T-cell (primary cell): ENCODE data around the gene YPEL3. TPM values are rescaled to one million over a fixed set of nuclear protein-coding genes. Genes with fewer than 3 reads are reported as not detected.
"Not testable (repeated sequence)": the region's sequence is repeated elsewhere in the genome, so short reads cannot be mapped to it uniquely, and the experiment has no call there.

ENCODE experiments used
- ATAC-seq, 4 experiments: fragments of 200-7000 bp in 3 of 4; fragments of 150-1000 bp in 1 of 4; cut with Tn5 transposase; replicated peaks in 1 of 4; 1 replicate in 3 of 4; 2 replicates in 1 of 4; pipeline ENCODE4 v1.10.0; 2021; ENCODE audit warnings: moderate library complexity in 3 of 4, mild to moderate bottlenecking in 2 of 4, moderate number of reproducible peaks in 1 of 4
- CTCF ChIA-PET, 2 donors: fragments of 300-600 bp; sonication (Branson Sonifier 250); formaldehyde crosslinking; loops; one replicate each; lab custom pipeline; 2022; ENCODE audit warnings: antibody characterized with exemption in 2 of 2; lab: Charles Lee
- POLR2A ChIA-PET, 2 donors: fragments of 300-600 bp; sonication (Branson Sonifier 250); formaldehyde crosslinking; loops; one replicate each; lab custom pipeline; 2022; ENCODE audit warnings: antibody characterized with exemption in 2 of 2; lab: Charles Lee
- DNase-seq, 35 experiments: peaks; one replicate each; pipeline versions ENCODE4 v3.0.0 to v3.0.0-alpha.2; 2013 to 2023
- H3K27ac ChIP-seq: one replicate; pipeline ENCODE4 v1.5.1; 2013; ENCODE audit warnings: low read length
- H3K27me3 ChIP-seq, 2 experiments: replicated peaks in 1 of 2; 1 replicate in 1 of 2; 2 replicates in 1 of 2; pipeline versions ENCODE4 v1.6.1 to v1.7.0; 2013; ENCODE audit warnings: low read length in 1 of 2, mixed read lengths in 1 of 2; ENCODE audit not compliant: control insufficient read depth in 2 of 2, insufficient read depth in 2 of 2; ENCODE audit errors: extremely low read depth in 1 of 2
- H3K36me3 ChIP-seq, 2 donors: 1 replicate in 1 of 2; 2 replicates in 1 of 2; pipeline versions ENCODE4 v1.6.1 to v1.7.0; 2013; ENCODE audit warnings: low read length in 1 of 2; ENCODE audit not compliant: control insufficient read depth in 2 of 2, insufficient read depth in 1 of 2; ENCODE audit errors: extremely low read depth in 1 of 2
- H3K4me1 ChIP-seq, 2 experiments: 1 replicate in 1 of 2; 2 replicates in 1 of 2; pipeline versions ENCODE4 v1.6.1 to v1.7.0; 2013; ENCODE audit warnings: low read length in 2 of 2, mixed read lengths in 1 of 2; ENCODE audit not compliant: insufficient read depth in 2 of 2, control insufficient read depth in 1 of 2; ENCODE audit errors: extremely low read depth in 1 of 2
- H3K4me3 ChIP-seq, 2 donors: 1 replicate in 1 of 2; 2 replicates in 1 of 2; pipeline versions ENCODE4 v1.5.1 to v1.7.0; 2013; ENCODE audit warnings: mild to moderate bottlenecking in 2 of 2, low read length in 1 of 2, moderate library complexity in 1 of 2; ENCODE audit not compliant: control insufficient read depth in 1 of 2; ENCODE audit errors: extremely low read depth in 1 of 2
- H3K9me3 ChIP-seq: 2 replicates; pipeline ENCODE4 v1.7.0; 2013
- H3K27ac Mint-ChIP-seq, 2 donors: one replicate each; pipeline ENCODE4 v1.8.0; 2020 to 2021; ENCODE audit warnings: mild to moderate bottlenecking in 2 of 2, mixed read lengths in 2 of 2
- H3K27me3 Mint-ChIP-seq, 2 donors: one replicate each; pipeline ENCODE4 v1.8.0; 2021 to 2022; ENCODE audit warnings: mixed read lengths in 2 of 2
- H3K36me3 Mint-ChIP-seq: one replicate; pipeline ENCODE4 v1.8.0; 2021; ENCODE audit warnings: mixed read lengths
- H3K4me1 Mint-ChIP-seq, 3 donors: one replicate each; pipeline ENCODE4 v1.8.0; 2020 to 2022; ENCODE audit warnings: mixed read lengths in 3 of 3, mild to moderate bottlenecking in 1 of 3
- H3K4me3 Mint-ChIP-seq, 3 donors: one replicate each; pipeline ENCODE4 v1.8.0; 2020 to 2022; ENCODE audit warnings: mild to moderate bottlenecking in 3 of 3, mixed read lengths in 3 of 3, moderate library complexity in 3 of 3
- H3K9me3 Mint-ChIP-seq, 3 donors: one replicate each; pipeline ENCODE4 v1.8.0; 2020 to 2022; ENCODE audit warnings: mixed read lengths in 3 of 3
- WGBS: methylation state at CpG from one replicate; pipeline ENCODE4 v1.1.5; 2013; ENCODE audit warnings: missing lambda C conversion rate; ENCODE audit not compliant: insufficient coverage; 5-methylcytosine and 5-hydroxymethylcytosine counted together
- total RNA-seq, 35 experiments: library from RNA in 6 of 35; stranded (reverse) in 6 of 35; fragments of 120-200 nt in 1 of 35; gene quantifications; one replicate each; pipeline versions ENCODE4 v1.2.1 to v1.2.4 and lab custom pipeline; 2013 to 2026

Gene YPEL3
- total RNA-seq, 5 donors from 2014 or later (not counting 1 experiment from before 2014, with no cell fraction given): 105 to 277 (median 226) TPM

GRCh38 chr16:30131869-30132475 lies 36.0 kb upstream of the YPEL3 start:
- POLR2A ChIA-PET: no interaction called here
- H3K4me3 Mint-ChIP-seq: no peak overlapping the region
- no peak for ATAC-seq

GRCh38 chr16:30127993-30128392 lies 32.0 kb upstream of the YPEL3 start:
- Mint-ChIP-seq H3K36me3 (no peaks in the 10 kb centered on the region), H3K4me3 (no peak overlapping the region), H3K9me3 (no peaks in the 10 kb centered on the region), H3K27ac (no peak overlapping the region), H3K4me1 (peaks cover 0 to 8% (median 6%) of the 10 kb centered on the region in 3 donors), H3K27me3 (no peaks in the 10 kb centered on the region)
- no peak overlapping the region for H3K4me3 ChIP-seq
- DNase-seq: no peak
- H3K4me1 ChIP-seq: peaks cover 2 to 13% of the 10 kb centered on the region in 2 experiments
- WGBS: 80% methylated on average over 1 of the region's 1 CpG
- ChIA-PET POLR2A (no interaction called here), CTCF (no interaction called here)
- H3K36me3 ChIP-seq: no peaks in the 10 kb centered on the region
- no peak for ATAC-seq
- no peak overlapping the region for H3K27ac ChIP-seq
- H3K27me3 ChIP-seq: no peaks in the 10 kb centered on the region
- no peaks in the 10 kb centered on the region for H3K9me3 ChIP-seq

More at GRCh38 chr16:30131869-30132475, 36.0 kb upstream of the YPEL3 start:
- Histone ChIP-seq H3K9me3 (no peaks in the 10 kb centered on the region), H3K4me3 (no peak overlapping the region), H3K27ac (no peak overlapping the region), H3K27me3 (no peaks in the 10 kb centered on the region), H3K4me1 (peaks cover 0 to 7% of the 10 kb centered on the region in 2 experiments), H3K36me3 (no peaks in the 10 kb centered on the region)
- no peaks in the 10 kb centered on the region for H3K9me3 Mint-ChIP-seq
- peak overlapping the region in 1 of 2 donors; percentile 19 for H3K27ac Mint-ChIP-seq
- CTCF ChIA-PET: no interaction called here
- no peak for DNase-seq
- H3K4me1 Mint-ChIP-seq: peaks cover 0 to 8% (median 4%) of the 10 kb centered on the region in 3 donors
- no peaks in the 10 kb centered on the region for H3K27me3 Mint-ChIP-seq
- H3K36me3 Mint-ChIP-seq: no peaks in the 10 kb centered on the region
- 100% methylated on average over 2 of the region's 4 CpGs for WGBS

DNA sequence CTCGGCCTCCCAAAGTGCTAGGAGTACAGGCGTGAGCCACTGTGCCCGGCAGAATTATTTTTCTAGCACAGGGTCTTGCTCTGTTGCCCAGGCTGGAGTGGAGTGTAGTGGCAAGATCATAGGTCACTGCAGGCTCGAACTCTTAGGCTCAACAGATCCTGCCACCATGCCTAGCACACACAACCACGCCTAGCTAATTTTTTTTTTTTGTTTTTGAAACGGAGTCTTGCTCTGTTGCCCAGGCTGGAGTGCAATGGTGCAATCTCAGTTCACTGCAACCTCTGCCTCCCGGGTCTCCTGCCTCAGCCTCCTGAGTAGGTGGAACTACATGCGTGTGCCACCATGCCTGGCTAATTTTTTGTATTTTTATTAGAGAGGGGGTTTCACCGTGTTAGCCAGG lies 29.7 kb upstream of the YPEL3 start:
- H3K9me3 Mint-ChIP-seq, ATAC-seq, H3K36me3 ChIP-seq, H3K27ac ChIP-seq, H3K27ac Mint-ChIP-seq, H3K4me3 ChIP-seq, H3K27me3 Mint-ChIP-seq, H3K36me3 Mint-ChIP-seq, H3K9me3 ChIP-seq, DNase-seq, CTCF ChIA-PET, H3K27me3 ChIP-seq, H3K4me3 Mint-ChIP-seq: not testable (repeated sequence)
- WGBS: 100% methylated on average over 2 of the region's 9 CpGs
- H3K4me1 Mint-ChIP-seq: peaks cover 16 to 19% (median 18%) of the 10 kb centered on the region in 3 donors
- peaks cover 5 to 26% of the 10 kb centered on the region in 2 experiments for H3K4me1 ChIP-seq
- POLR2A ChIA-PET: interaction anchor here in 1 of 2 donors (0.7 kb wide), 1 partner anchor 8 kb away, joined by 9 read pairs; no protein-coding TSS in a partner anchor

GRCh38 chr16:30124985-30125379 lies 29.0 kb upstream of the YPEL3 start:
- CTCF ChIA-PET: no interaction called here
- H3K36me3 ChIP-seq: peaks cover 0 to 4% of the 10 kb centered on the region in 2 donors
- no peaks in the 10 kb centered on the region for H3K27me3 ChIP-seq
- Mint-ChIP-seq H3K27me3 (no peaks in the 10 kb centered on the region), H3K4me1 (peaks cover 19 to 25% (median 20%) of the 10 kb centered on the region in 3 donors), H3K4me3 (no peak overlapping the region), H3K36me3 (peaks cover 4% of the 10 kb centered on the region), H3K27ac (no peak overlapping the region), H3K9me3 (no peaks in the 10 kb centered on the region)
- ATAC-seq: no peak
- DNase-seq: no peak
- POLR2A ChIA-PET: interaction anchor here in 1 of 2 donors (0.7 kb wide), 1 partner anchor 8 kb away, joined by 9 read pairs; no protein-coding TSS in a partner anchor
- H3K27ac ChIP-seq: no peak overlapping the region
- H3K4me3 ChIP-seq: no peak overlapping the region
- no peaks in the 10 kb centered on the region for H3K9me3 ChIP-seq
- H3K4me1 ChIP-seq: peaks cover 9 to 30% of the 10 kb centered on the region in 2 experiments
- no CpG with 5 or more reads among the region's 4 CpGs for WGBS

DNA sequence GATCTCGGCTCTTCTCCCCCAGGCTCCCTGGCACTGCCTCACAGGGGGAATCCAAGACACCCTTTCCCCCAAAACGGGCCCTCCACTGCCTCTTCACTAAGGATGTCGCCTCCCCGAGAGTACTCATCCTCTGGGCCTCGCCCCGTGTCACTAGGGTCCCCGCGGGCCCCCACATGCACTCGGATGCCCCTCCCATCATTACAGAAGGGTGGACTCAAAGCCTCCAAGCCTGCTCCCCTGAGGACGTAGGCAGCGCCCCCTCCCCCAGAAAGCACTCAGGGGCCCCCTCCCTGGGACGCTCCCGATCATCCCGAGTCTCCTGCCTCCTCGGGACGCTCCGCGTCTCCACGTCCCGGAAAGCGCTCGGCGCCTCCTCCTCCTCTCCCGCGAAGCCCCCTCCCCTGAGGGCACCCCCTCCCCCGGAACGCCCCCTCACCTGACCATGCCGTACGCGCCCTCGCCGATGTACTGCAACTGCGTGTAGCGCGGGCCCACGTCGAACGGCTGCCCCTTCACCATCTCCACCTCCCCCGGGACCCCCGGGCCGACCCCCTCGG lies 26.7 kb upstream of the YPEL3 start:
- peak; percentile 28 to 43 (median 34) for ATAC-seq
- WGBS: 0% methylated on average over 17 of the region's 42 CpGs
- CTCF ChIA-PET: interaction anchor here in 1 of 2 donors (0.8 kb wide), 1 partner anchor 32 kb away, joined by 3 read pairs; no protein-coding TSS in a partner anchor

DNA sequence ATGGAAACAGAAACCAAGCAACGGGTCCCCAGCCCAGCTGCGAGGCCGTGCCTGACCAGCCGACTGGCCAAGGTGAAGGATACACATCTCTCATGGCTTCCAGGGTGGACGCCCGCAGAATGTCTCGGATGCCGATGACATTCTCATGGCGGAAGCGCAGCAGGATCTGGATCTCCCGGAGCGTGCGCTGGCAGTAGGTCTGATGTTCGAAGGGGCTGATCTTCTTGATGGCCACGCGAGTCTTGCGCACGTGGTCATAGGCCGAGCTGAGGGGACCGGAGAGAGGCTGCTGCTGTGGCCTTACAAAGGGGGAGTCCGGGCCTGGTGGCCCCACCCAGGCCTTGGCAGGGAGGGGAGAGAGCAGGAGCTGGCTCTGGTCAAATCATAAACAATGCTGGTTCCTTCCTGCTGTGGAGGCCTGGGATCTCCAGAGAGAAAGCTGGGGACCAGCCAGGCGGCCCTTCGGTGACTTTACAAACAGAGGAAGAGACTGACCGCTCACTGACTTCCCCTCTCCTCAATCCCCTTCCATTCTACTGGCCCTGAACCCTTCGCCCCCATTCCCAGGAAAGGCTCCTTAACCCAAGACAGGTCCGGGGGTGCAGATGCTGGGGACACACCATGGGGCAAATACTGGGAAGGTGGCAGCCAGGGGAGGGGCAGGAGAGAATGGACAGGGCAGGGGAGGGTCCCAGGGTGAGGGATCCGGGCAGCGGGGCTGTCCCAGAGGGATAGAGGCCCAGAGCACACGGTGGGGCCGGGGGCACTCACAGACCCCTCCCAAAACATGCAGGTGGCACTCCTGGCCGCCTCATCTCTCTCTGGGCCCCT lies 25.9 kb upstream of the YPEL3 start:
- Histone ChIP-seq H3K36me3 (peaks cover 5 to 24% of the 10 kb centered on the region in 2 donors), H3K4me3 (peak overlapping the region; percentile 82 to 90), H3K4me1 (peaks cover 9 to 31% of the 10 kb centered on the region in 2 experiments), H3K27ac (peak overlapping the region; percentile 63), H3K27me3 (no peaks in the 10 kb centered on the region), H3K9me3 (no peaks in the 10 kb centered on the region)
- 86% methylated on average over 29 of the region's 31 CpGs for WGBS
- H3K4me1 Mint-ChIP-seq: peaks cover 24 to 28% (median 25%) of the 10 kb centered on the region in 3 donors
- ChIA-PET POLR2A (no interaction called here), CTCF (no interaction called here)
- H3K36me3 Mint-ChIP-seq: peaks cover 13% of the 10 kb centered on the region
- no peaks in the 10 kb centered on the region for H3K27me3 Mint-ChIP-seq
- H3K9me3 Mint-ChIP-seq: no peaks in the 10 kb centered on the region
- peak overlapping the region; percentile 81 to 87 for H3K27ac Mint-ChIP-seq
- no peak for DNase-seq
- ATAC-seq: no peak
- peak overlapping the region; percentile 87 to 88 (median 87) for H3K4me3 Mint-ChIP-seq

More for the DNA sequence above, 26.7 kb upstream of the YPEL3 start:
- Histone ChIP-seq H3K9me3 (no peaks in the 10 kb centered on the region), H3K36me3 (peaks cover 5 to 17% of the 10 kb centered on the region in 2 donors), H3K4me3 (peak overlapping the region; percentile 82 to 90), H3K4me1 (peaks cover 9 to 31% of the 10 kb centered on the region in 2 experiments), H3K27ac (peak overlapping the region; percentile 63), H3K27me3 (no peaks in the 10 kb centered on the region)
- no peaks in the 10 kb centered on the region for H3K27me3 Mint-ChIP-seq
- peak overlapping the region; percentile 77 to 87 for H3K27ac Mint-ChIP-seq
- peak overlapping the region; percentile 87 to 88 (median 87) for H3K4me3 Mint-ChIP-seq
- POLR2A ChIA-PET: interaction anchor here (0.7 to 0.9 kb wide), 3 partner anchors 59 to 367 kb away, joined by 3 to 8 read pairs (median 7); no protein-coding TSS in a partner anchor
- peaks cover 24 to 28% (median 25%) of the 10 kb centered on the region in 3 donors for H3K4me1 Mint-ChIP-seq
- no peaks in the 10 kb centered on the region for H3K9me3 Mint-ChIP-seq
- H3K36me3 Mint-ChIP-seq: peaks cover 13% of the 10 kb centered on the region
- DNase-seq: peak in 7 of 35 experiments; percentile 2 to 37 (median 9)
